Activated effector memory CD4-positive, alpha-beta T cell treated with anti-CD3 and anti-CD28 coated beads, Interleukin-2, amount 50 U/mL, for 16 hours (primary cell): ENCODE measurements around the gene HECW1.
"Not testable (repeated sequence)": the region's sequence is repeated elsewhere in the genome, so short reads cannot be mapped to it uniquely, and the experiment has no call there.

Experiments
- DNase-seq: peaks from one replicate; pipeline ENCODE4 v3.0.0-alpha.2; 2020

Gene HECW1

GRCh38 chr7:43313628-43314378 lies 201.4 kb downstream of the HECW1 start:
- DNase-seq: no peak

- no peak for DNase-seq
Observed at GRCh38 chr7:43314379-43315158, 202.1 kb downstream of the HECW1 start.

GRCh38 chr7:43317075-43317474 lies 204.6 kb downstream of the HECW1 start:
- no peak for DNase-seq

- no peak for DNase-seq
Observed at GRCh38 chr7:43318188-43318770, 205.8 kb downstream of the HECW1 start.

GRCh38 chr7:43325595-43325994 lies 213.1 kb downstream of the HECW1 start:
- no peak for DNase-seq

GRCh38 chr7:43328336-43328735 lies 215.9 kb downstream of the HECW1 start:
- no peak for DNase-seq

GRCh38 chr7:43328785-43329380 lies 216.4 kb downstream of the HECW1 start:
- no peak for DNase-seq

- no peak for DNase-seq
Observed at GRCh38 chr7:43332193-43332796, 219.8 kb downstream of the HECW1 start.

- no peak for DNase-seq
Observed at GRCh38 chr7:43337191-43337590, 224.7 kb downstream of the HECW1 start.

GRCh38 chr7:43337811-43338210 lies 225.4 kb downstream of the HECW1 start:
- DNase-seq: no peak

GRCh38 chr7:43341132-43341531 lies 228.7 kb downstream of the HECW1 start:
- DNase-seq: no peak

GRCh38 chr7:43343417-43343816 lies 231.0 kb downstream of the HECW1 start:
- not testable (repeated sequence) for DNase-seq

- not testable (repeated sequence) for DNase-seq
Observed at GRCh38 chr7:43345696-43346095, 233.2 kb downstream of the HECW1 start.

- DNase-seq: no peak
Observed at GRCh38 chr7:43351683-43352082, 239.2 kb downstream of the HECW1 start.

- no peak for DNase-seq
Observed at GRCh38 chr7:43353902-43354301, 241.5 kb downstream of the HECW1 start.

- no peak for DNase-seq
Observed at GRCh38 chr7:43362652-43363034, 250.2 kb downstream of the HECW1 start.

- DNase-seq: no peak
Observed at GRCh38 chr7:43363035-43363791, 250.8 kb downstream of the HECW1 start.

GRCh38 chr7:43364391-43364790 lies 251.9 kb downstream of the HECW1 start:
- no peak for DNase-seq

GRCh38 chr7:43372676-43373355 lies 260.4 kb downstream of the HECW1 start:
- DNase-seq: no peak

GRCh38 chr7:43377196-43377960 lies 264.9 kb downstream of the HECW1 start:
- DNase-seq: no peak

GRCh38 chr7:43379210-43379609 lies 266.8 kb downstream of the HECW1 start:
- no peak for DNase-seq
